Measurements from ENCODE around the gene TANC1. TPM values are rescaled to one million over a fixed set of nuclear protein-coding genes. Genes with fewer than 3 reads are reported as not detected.
A peak's percentile ranks its signal among the peaks of the same experiment; 100 is the strongest.

Gene TANC1
- total and polyA plus RNA-seq, 2 donors (not counting 3 experiments of a cell fraction or from before 2014, with no cell fraction given) = 58.9 to 99.4 TPM

DNA sequence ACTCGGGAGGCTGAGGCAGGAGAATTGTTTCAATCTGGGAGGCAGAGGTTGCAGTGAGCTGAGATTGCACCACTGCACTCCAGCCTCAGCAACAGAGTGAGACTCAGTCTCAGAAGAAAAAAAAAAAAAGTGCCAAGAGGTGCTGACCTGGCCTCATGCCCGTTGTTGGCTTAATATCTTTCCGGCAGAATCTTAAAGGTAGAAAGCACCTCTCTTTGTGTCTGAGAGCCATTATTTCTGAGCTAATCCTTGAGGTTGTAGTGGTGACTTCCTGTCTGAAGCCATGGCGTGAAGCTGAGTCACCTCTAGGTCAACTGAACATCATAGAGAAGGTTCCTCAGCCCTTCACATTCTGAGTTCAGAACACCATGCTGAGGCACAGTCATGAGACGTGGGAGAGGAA lies 257.6 kb downstream of the TANC1 start:
- BruUV-seq (replicated peaks) = no TSS peak
- Histone ChIP-seq H2AFZ (ENCODE audit: low read depth, low read length) (no peak overlapping the region), H3K27ac (ENCODE audit: insufficient read depth, low read depth, low read length) (peak overlapping the region; percentile 78), H3K9ac (replicated peaks; ENCODE audit: extremely low read depth, insufficient read depth, low read length) (peak overlapping the region; percentile 20), H3K27me3 (ENCODE audit: control insufficient read depth in 2 of 2, insufficient read depth in 2 of 2, low read length in 2 of 2) (no peaks in the 10 kb centered on the region), H3K9me1 (replicated peaks; ENCODE audit: control insufficient read depth, extremely low read depth, insufficient read depth, low read length) (no peaks in the 10 kb centered on the region), H3K79me2 (ENCODE audit: control insufficient read depth, insufficient read depth, low read length) (no peaks in the 10 kb centered on the region), H3K4me2 (ENCODE audit: insufficient read depth, low read length) (no peak overlapping the region), H3K4me1 (ENCODE audit: control insufficient read depth, extremely low read depth, insufficient read depth, low read length) (peaks cover 27% of the 10 kb centered on the region), H4K20me1 (replicated peaks; ENCODE audit: control insufficient read depth, extremely low read depth, insufficient read depth, low read length) (no peaks in the 10 kb centered on the region), H3K4me3 (replicated peaks in 1 of 3; ENCODE audit: insufficient read depth in 1 of 3, low read depth in 1 of 3, low read length in 3 of 3) (no peak overlapping the region), H3K36me3 (ENCODE audit: control insufficient read depth in 2 of 2, extremely low read depth in 1 of 2, insufficient read depth in 2 of 2, low read length in 2 of 2) (peaks cover 38 to 55% of the 10 kb centered on the region in 2 experiments), H3K9me3 (replicated peaks; ENCODE audit: control insufficient read depth, insufficient read depth, low read length) (no peaks in the 10 kb centered on the region)
- intact Hi-C loops (cut with micrococcal nuclease) = loop anchor here (1.0 kb wide), 2 partner anchors 60 to 486 kb away; partner anchors contain the start of genes MARCHF7 and WDSUB1
- ChIA-PET CTCF (interaction anchor here (1.1 kb wide), 1 partner anchor 714 kb away, joined by 3 read pairs; no protein-coding TSS in a partner anchor), POLR2A (interaction anchor here (0.7 to 1.1 kb wide), 2 partner anchors 486 to 851 kb away, joined by 3 to 4 read pairs; partner anchors contain the start of gene MARCHF7)
- FAIRE-seq (peak; percentile 94), DNase-seq (ENCODE audit: low read depth, low spot score) (peak; percentile 57)
- dilution Hi-C loops (cut with MboI; ENCODE audit: extremely low pct_ligation_motif_present, low sequenced_read_pairs) = no loop called here
- peak; percentile 20 for TF ChIP-seq MYC (IDR thresholded peaks at IDR 0.05; ENCODE audit: low read depth, low read length)
- TF ChIP-seq CTCF (IDR thresholded peaks at IDR 0.05; ENCODE audit: extremely low read depth in 1 of 2, insufficient read depth in 1 of 2, low read depth in 1 of 2, low read length in 2 of 2) = no peak
- peak; percentile 37 for TF ChIP-seq POLR2AphosphoS5 (IDR thresholded peaks at IDR 0.05; ENCODE audit: insufficient read depth, low read depth, low read length)
- TF ChIP-seq FOS (IDR thresholded peaks at IDR 0.05; ENCODE audit: borderline replicate concordance, insufficient read depth, low read length) = peak; percentile 63
- peak; percentile 49 for TF ChIP-seq JUN (IDR thresholded peaks at IDR 0.05; ENCODE audit: borderline replicate concordance, insufficient read depth, insufficient read length, low read depth)
- no peak for TF ChIP-seq EZH2 (IDR thresholded peaks at IDR 0.05; ENCODE audit: borderline replicate concordance, low read depth, low read length, severe bottlenecking)
